Skeletal muscle satellite cell (primary cell): ENCODE measurements around the gene CLDND1. TPM values are rescaled to one million over a fixed set of nuclear protein-coding genes. Genes with fewer than 3 reads are reported as not detected.
"Not testable (repeated sequence)": the region's sequence is repeated elsewhere in the genome, so short reads cannot be mapped to it uniquely, and the experiment has no call there.

Experiments
- H3K27me3 ChIP-seq: 2 replicates; pipeline ENCODE4 v1.7.0; 2013; ENCODE audit warnings: low read length; ENCODE audit not compliant: control insufficient read depth, insufficient read depth
- H3K36me3 ChIP-seq: 2 replicates; pipeline ENCODE4 v1.7.0; 2013; ENCODE audit warnings: mild to moderate bottlenecking, control low read depth, low read length; ENCODE audit not compliant: insufficient read depth
- H3K4me1 ChIP-seq: 2 replicates; pipeline ENCODE4 v1.7.0; 2013; ENCODE audit warnings: low read length; ENCODE audit not compliant: control insufficient read depth, insufficient read depth
- H3K4me2 ChIP-seq: 2 replicates; pipeline ENCODE4 v1.7.0; 2013; ENCODE audit warnings: mild to moderate bottlenecking, low read length
- H3K4me3 ChIP-seq: 2 replicates; pipeline ENCODE4 v1.7.0; 2013; ENCODE audit warnings: low read length
- H3K9ac ChIP-seq: 2 replicates; pipeline ENCODE4 v1.7.0; 2013; ENCODE audit warnings: mild to moderate bottlenecking, low read depth, low read length, moderate library complexity
- H3K9me3 ChIP-seq: replicated peaks from 2 replicates; pipeline ENCODE4 v1.7.0; 2013; ENCODE audit warnings: mild to moderate bottlenecking, control low read depth, low read length
- total RNA-seq: library from RNA; depleted of rRNA; stranded (reverse); fragments of >200 nt; gene quantifications from 2 replicates; pipeline ENCODE4 v1.2.3, GENCODE V29; 2012; rRNA removed

Gene CLDND1
- total RNA-seq, result 44.9 and 62.0 TPM in 2 replicates

DNA sequence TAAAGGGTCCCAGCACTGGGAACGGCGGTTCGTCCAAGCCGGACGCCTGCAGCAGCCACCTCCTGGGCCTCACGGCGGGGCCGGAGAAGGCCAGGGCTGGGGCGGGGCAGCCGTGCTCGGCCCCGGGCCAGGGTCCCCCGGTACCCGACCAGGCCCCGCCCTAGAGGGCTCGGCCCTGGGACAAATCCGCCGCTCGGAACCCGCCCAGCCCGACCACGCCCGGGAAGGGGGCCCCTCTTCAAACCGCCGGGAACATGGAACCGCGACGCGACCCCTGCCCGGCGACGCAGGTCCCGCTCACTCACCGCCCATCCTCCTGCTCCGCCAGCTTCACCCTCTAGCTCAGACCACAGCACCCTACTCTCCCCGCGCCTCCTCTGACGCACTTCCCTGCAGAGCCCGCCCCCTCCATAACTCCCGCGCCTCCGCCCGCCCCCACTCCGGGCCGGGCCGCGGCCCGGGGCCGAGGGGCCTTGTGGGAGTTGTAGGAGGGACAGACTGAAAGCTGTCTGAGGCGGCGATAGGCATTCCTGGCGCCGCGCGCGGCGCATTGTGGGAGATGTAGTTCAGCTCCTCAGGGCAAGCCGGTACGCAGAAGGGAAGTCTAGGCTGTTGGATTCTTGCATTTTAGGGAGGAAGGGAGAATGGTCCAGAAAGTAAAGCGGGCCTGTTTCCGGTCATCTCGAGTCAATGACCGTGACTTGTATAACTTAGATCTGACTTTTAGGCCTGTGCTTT, at the start of gene CLDND1:
CLDND1 (minus strand) TSS at position 359 of the 738 bp plus-strand sequence. CDS start 1,478 bp downstream, outside the sequence.
- Histone ChIP-seq H3K4me2 (peak within 1 kb of the TSS; percentile 80), H3K27me3 (peaks cover under 1% of the 10 kb centered on the region), H3K9ac (peak within 1 kb of the TSS; percentile 95), H3K4me1 (peaks cover 10% of the 10 kb centered on the region), H3K9me3 (no peaks in the 10 kb centered on the region), H3K4me3 (peak within 1 kb of the TSS; percentile 90), H3K36me3 (peaks cover 31% of the 10 kb centered on the region)

GRCh38 chr3:98568402-98568801, 45.7 kb upstream of the CLDND1 start:
- H3K9me3 ChIP-seq, result no peaks in the 10 kb centered on the region
- no peaks in the 10 kb centered on the region for H3K27me3 ChIP-seq
- H3K4me1 ChIP-seq, result peaks cover 21% of the 10 kb centered on the region
- H3K36me3 ChIP-seq, result no peaks in the 10 kb centered on the region
- H3K9ac ChIP-seq, result no peak overlapping the region
- no peak overlapping the region for H3K4me3 ChIP-seq
- H3K4me2 ChIP-seq, result no peak overlapping the region

DNA sequence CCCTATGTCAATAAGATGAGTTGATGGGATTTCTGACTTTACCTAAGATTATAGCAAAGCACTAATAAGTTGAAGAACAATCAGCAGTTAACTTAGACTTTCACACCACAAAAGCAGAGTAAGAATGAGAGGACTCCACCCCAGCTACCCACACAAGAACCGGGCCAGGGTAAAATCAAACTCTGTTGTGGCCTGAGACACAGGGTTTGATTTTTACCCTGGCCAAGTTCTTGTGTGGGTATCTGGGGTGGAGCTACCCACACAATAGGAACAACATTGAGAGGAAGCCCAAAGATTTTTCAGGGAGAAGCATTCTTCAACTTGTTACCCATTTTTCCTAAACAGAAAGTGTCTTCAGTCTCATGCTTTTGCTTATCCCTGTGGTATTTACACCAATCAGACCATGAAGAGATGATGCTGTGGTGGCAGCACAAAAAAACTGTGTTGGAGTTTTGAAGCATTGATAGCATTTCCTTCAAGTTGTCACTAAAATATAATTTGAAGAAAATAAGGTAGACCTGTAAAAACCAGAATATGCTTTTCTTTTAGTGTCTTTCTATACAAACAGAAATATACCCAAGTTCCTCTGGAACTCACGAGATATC, 45.1 kb upstream of the CLDND1 start:
- no peaks in the 10 kb centered on the region for H3K9me3 ChIP-seq
- peaks cover 25% of the 10 kb centered on the region for H3K4me1 ChIP-seq
- H3K27me3 ChIP-seq, result no peaks in the 10 kb centered on the region

DNA sequence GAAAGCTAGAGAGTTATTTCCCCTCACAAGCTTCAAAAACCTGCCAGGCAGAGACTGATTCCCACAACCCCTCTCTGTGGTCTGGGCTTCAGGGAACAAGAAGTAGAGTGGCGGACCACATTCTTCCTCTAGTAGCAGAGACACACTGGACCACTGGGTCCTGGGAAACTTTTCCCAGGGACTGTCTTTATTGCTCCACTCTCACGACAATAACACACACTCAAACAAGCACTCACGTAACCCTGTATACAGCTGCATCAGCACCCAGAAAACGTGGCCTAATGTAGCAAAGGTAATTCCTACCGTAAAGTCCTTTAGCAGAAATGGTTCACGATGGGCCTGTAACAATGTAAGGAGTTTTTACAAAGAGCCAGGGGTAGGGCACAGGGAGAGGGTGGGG, 43.1 kb upstream of the CLDND1 start:
- Histone ChIP-seq H3K4me1 (peaks cover 34% of the 10 kb centered on the region), H3K36me3 (no peaks in the 10 kb centered on the region), H3K4me2 (no peak overlapping the region), H3K9me3 (no peaks in the 10 kb centered on the region), H3K4me3 (no peak overlapping the region), H3K27me3 (no peaks in the 10 kb centered on the region), H3K9ac (no peak overlapping the region)

More for the DNA sequence above, 45.1 kb upstream of the CLDND1 start:
- H3K4me2 ChIP-seq, result no peak overlapping the region
- no peak overlapping the region for H3K4me3 ChIP-seq
- no peak overlapping the region for H3K9ac ChIP-seq
- H3K36me3 ChIP-seq, result no peaks in the 10 kb centered on the region

DNA sequence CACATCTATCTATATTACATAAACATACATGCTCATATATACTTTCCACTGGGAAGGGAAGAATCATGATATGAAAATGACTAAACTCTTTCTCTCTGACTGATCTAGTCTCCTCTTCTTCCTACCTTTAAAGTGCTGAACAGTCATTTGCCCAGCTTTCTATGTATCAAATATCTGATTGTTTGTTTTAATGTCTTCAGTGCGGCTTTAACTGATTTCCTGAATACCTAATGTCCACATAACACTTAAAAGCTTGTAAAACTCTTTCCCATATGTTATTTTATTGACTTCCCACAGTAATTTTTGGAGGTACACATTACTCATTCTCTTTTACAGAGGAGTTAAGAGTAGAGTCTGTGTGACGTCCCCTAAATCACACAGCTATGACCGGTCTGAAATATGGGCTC, 42.5 kb upstream of the CLDND1 start:
- Histone ChIP-seq H3K4me2 (no peak overlapping the region), H3K9me3 (no peaks in the 10 kb centered on the region), H3K36me3 (no peaks in the 10 kb centered on the region), H3K4me1 (peaks cover 34% of the 10 kb centered on the region), H3K27me3 (no peaks in the 10 kb centered on the region), H3K9ac (no peak overlapping the region), H3K4me3 (no peak overlapping the region)

GRCh38 chr3:98564282-98565005, 41.7 kb upstream of the CLDND1 start:
- no peak overlapping the region for H3K9ac ChIP-seq
- H3K4me2 ChIP-seq, result no peak overlapping the region
- H3K27me3 ChIP-seq, result no peaks in the 10 kb centered on the region
- no peaks in the 10 kb centered on the region for H3K36me3 ChIP-seq
- peaks cover 34% of the 10 kb centered on the region for H3K4me1 ChIP-seq
- H3K9me3 ChIP-seq, result no peaks in the 10 kb centered on the region
- no peak overlapping the region for H3K4me3 ChIP-seq

DNA sequence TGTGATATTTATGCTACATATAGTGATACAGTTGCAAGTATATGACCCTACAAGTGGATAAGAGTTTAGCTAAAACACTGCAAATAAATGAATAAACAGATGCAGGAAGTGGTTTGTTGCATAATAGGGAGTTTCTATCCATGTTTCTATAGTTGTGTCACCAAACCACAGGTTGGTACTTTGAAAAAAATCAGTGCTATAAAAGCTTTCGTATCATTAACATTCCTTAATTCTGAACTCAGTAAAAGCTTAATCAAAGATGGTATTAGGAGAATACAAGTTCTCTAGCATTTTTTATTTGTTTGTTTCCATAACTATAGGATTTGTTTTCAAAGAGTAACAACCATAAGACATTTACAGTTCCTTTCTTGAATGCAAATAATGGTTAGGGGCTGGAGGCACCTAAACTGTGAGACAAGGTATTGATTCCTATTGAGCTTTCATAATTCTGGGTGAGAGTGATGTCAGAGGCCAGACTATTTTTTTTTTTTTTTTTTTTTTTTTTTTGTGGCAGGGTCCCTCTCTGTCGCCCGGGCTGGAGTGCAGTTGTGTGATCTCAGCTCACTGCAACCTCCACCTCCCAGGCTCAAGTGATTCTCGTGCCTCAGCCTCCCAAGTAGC, 41.1 kb upstream of the CLDND1 start:
- H3K4me1 ChIP-seq, result peaks cover 34% of the 10 kb centered on the region

DNA sequence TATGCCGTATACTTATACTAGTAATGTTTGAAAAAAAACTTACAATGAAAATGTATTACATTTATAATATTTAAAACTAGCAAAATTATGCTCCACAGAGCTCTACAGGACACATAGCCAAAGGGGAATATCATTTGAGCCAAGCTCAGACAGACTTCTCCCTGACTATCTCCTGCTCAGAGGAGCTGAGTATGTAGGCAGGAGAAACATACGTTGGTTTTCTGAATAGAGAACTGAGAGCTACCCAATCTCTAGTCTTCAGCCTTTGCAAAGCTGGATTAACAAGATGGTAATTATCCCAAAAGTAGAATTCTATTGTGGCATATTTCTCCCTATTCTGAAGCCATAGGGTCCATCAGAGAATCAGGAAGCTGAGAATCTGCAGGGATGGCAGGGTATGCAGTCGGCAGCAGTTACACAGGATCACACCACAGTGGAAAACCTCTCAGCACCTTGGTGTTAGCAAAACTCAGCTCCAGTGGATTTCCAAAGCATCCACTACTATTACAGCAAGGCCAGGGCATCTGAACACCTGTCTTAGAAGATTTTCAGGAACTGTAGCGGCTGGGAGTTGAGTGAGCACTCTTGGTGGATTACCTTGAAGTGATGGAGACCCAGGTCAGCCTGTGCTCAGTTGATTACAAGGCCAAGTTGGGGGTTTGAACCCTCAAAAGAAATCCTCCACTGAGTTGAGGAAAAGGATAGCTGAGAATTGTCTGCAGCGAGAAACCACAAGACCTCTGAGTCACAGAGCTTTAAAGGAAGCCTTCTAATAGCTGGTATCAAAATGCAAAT, 39.2 kb upstream of the CLDND1 start:
- no peak overlapping the region for H3K4me2 ChIP-seq
- no peak overlapping the region for H3K9ac ChIP-seq
- no peak overlapping the region for H3K4me3 ChIP-seq
- peaks cover 34% of the 10 kb centered on the region for H3K4me1 ChIP-seq
- H3K36me3 ChIP-seq, result no peaks in the 10 kb centered on the region
- no peaks in the 10 kb centered on the region for H3K9me3 ChIP-seq
- H3K27me3 ChIP-seq, result peaks cover 15% of the 10 kb centered on the region

More for the DNA sequence above, 41.1 kb upstream of the CLDND1 start:
- peaks cover under 1% of the 10 kb centered on the region for H3K27me3 ChIP-seq
- H3K9ac ChIP-seq, result no peak overlapping the region
- peak overlapping the region; percentile 28 for H3K4me2 ChIP-seq
- H3K9me3 ChIP-seq, result no peaks in the 10 kb centered on the region
- H3K36me3 ChIP-seq, result no peaks in the 10 kb centered on the region
- no peak overlapping the region for H3K4me3 ChIP-seq

DNA sequence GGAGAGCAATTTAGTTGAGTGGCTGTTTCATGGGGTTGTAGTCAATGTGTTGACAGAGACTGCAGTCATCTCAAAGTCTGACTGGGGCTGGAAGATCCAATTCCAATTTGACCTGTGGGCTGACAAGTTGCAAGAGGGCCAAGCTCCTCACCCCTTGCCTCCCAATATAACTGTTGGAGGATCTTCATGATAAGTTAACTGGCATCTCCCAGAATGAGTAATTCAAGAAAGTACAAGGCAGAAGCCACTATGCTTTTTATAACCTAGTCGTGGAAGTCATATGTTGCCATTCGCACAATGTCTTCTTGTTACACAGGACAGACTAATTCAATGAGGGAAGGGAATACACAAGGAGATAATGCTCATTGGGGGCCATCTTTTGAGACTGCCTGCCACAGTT, 38.2 kb upstream of the CLDND1 start:
- no peak overlapping the region for H3K9ac ChIP-seq
- peaks cover 34% of the 10 kb centered on the region for H3K4me1 ChIP-seq
- no peak overlapping the region for H3K4me3 ChIP-seq
- no peak overlapping the region for H3K4me2 ChIP-seq
- no peaks in the 10 kb centered on the region for H3K36me3 ChIP-seq
- no peaks in the 10 kb centered on the region for H3K9me3 ChIP-seq
- peaks cover 24% of the 10 kb centered on the region for H3K27me3 ChIP-seq

- H3K4me3 ChIP-seq, H3K9ac ChIP-seq, H3K9me3 ChIP-seq, H3K4me2 ChIP-seq, H3K36me3 ChIP-seq: not testable (repeated sequence)
- peaks cover 24% of the 10 kb centered on the region for H3K27me3 ChIP-seq
- H3K4me1 ChIP-seq, result peaks cover 26% of the 10 kb centered on the region
These were observed 37.1 kb upstream of the CLDND1 start for GRCh38 chr3:98559769-98560168.
